Ishikawa (cell line): Measurements from ENCODE around the gene COL25A1.

ENCODE experiments used
- CEBPB ChIP-seq: IDR thresholded peaks from 2 replicates; pipeline ENCODE4 v1.6.1; 2012
- CREB1 ChIP-seq: IDR thresholded peaks from 2 replicates; pipeline ENCODE4 v1.6.1; 2012; ENCODE audit warnings: low read depth
- EGR1 ChIP-seq: IDR thresholded peaks from 2 replicates; pipeline ENCODE4 v1.6.1; 2012
- EP300 ChIP-seq: IDR thresholded peaks from 2 replicates; pipeline ENCODE4 v1.6.1; 2012; ENCODE audit warnings: borderline replicate concordance
- FOXM1 ChIP-seq: IDR thresholded peaks from 2 replicates; pipeline ENCODE4 v1.6.1; 2012; ENCODE audit warnings: low read depth, borderline replicate concordance
- NFIC ChIP-seq: IDR thresholded peaks from 2 replicates; pipeline ENCODE4 v1.6.1; 2012
- RAD21 ChIP-seq: IDR thresholded peaks from 2 replicates; pipeline ENCODE4 v1.6.1; 2012; ENCODE audit warnings: low read depth
- TAF1 ChIP-seq: IDR thresholded peaks from 2 replicates; pipeline ENCODE4 v1.6.1; 2012; ENCODE audit warnings: low read depth, mild to moderate bottlenecking
- TCF12 ChIP-seq: IDR thresholded peaks from 2 replicates; pipeline ENCODE4 v1.6.1; 2012; ENCODE audit warnings: low read depth
- TEAD4 ChIP-seq: IDR thresholded peaks from 2 replicates; pipeline ENCODE4 v1.6.1; 2012
- YY1 ChIP-seq: IDR thresholded peaks from 2 replicates; pipeline ENCODE4 v1.6.1; 2012; ENCODE audit warnings: low read depth
- ZBTB7A ChIP-seq: IDR thresholded peaks from 2 replicates; pipeline ENCODE4 v1.6.1; 2012; ENCODE audit warnings: low read depth
- TF ChIP-seq, protein P1 (sequence below): IDR thresholded peaks from 2 replicates; pipeline ENCODE4 v1.6.1; 2012; ENCODE audit warnings: low read depth, mild to moderate bottlenecking
- TF ChIP-seq, protein P2 (sequence below): IDR thresholded peaks from 2 replicates; pipeline ENCODE4 v1.6.1; 2012
- TF ChIP-seq, protein P3 (sequence below): IDR thresholded peaks from 2 replicates; pipeline ENCODE4 v1.6.1; 2012

The COL25A1 gene

DNA sequence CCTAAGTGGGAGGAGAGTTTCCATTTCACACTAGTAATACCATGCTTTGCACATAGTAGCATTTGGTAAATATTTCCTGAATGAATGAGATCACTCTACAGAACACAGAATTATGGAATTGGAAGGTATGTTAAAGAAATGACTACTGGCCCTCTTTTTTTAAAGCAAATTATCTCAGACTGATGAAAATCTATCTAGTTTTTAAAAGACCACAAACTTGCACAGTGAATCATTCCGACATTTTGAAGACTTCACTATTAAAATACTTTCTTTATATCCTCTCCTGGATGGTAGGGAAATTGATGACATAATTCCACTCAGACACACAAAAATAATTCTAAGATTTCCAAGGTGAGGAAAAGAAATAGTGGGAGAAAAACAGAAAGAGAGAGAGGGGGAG lies 471.2 kb downstream of the COL25A1 start:
- TF ChIP-seq YY1, result no peak
- no peak for TF ChIP-seq CEBPB
- TF ChIP-seq, protein P1, sequence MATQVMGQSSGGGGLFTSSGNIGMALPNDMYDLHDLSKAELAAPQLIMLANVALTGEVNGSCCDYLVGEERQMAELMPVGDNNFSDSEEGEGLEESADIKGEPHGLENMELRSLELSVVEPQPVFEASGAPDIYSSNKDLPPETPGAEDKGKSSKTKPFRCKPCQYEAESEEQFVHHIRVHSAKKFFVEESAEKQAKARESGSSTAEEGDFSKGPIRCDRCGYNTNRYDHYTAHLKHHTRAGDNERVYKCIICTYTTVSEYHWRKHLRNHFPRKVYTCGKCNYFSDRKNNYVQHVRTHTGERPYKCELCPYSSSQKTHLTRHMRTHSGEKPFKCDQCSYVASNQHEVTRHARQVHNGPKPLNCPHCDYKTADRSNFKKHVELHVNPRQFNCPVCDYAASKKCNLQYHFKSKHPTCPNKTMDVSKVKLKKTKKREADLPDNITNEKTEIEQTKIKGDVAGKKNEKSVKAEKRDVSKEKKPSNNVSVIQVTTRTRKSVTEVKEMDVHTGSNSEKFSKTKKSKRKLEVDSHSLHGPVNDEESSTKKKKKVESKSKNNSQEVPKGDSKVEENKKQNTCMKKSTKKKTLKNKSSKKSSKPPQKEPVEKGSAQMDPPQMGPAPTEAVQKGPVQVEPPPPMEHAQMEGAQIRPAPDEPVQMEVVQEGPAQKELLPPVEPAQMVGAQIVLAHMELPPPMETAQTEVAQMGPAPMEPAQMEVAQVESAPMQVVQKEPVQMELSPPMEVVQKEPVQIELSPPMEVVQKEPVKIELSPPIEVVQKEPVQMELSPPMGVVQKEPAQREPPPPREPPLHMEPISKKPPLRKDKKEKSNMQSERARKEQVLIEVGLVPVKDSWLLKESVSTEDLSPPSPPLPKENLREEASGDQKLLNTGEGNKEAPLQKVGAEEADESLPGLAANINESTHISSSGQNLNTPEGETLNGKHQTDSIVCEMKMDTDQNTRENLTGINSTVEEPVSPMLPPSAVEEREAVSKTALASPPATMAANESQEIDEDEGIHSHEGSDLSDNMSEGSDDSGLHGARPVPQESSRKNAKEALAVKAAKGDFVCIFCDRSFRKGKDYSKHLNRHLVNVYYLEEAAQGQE, result no peak
- TF ChIP-seq, protein P2, sequence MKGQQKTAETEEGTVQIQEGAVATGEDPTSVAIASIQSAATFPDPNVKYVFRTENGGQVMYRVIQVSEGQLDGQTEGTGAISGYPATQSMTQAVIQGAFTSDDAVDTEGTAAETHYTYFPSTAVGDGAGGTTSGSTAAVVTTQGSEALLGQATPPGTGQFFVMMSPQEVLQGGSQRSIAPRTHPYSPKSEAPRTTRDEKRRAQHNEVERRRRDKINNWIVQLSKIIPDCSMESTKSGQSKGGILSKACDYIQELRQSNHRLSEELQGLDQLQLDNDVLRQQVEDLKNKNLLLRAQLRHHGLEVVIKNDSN, result no peak
- TF ChIP-seq TEAD4, result no peak
- no peak for TF ChIP-seq ZBTB7A
- TF ChIP-seq TAF1, result no peak
- TF ChIP-seq EP300, result no peak
- TF ChIP-seq FOXM1, result no peak
- no peak for TF ChIP-seq TCF12
- TF ChIP-seq RAD21, result no peak
- no peak for TF ChIP-seq NFIC
- TF ChIP-seq, protein P3, sequence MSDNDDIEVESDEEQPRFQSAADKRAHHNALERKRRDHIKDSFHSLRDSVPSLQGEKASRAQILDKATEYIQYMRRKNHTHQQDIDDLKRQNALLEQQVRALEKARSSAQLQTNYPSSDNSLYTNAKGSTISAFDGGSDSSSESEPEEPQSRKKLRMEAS, result no peak
- TF ChIP-seq CREB1, result no peak
- no peak for TF ChIP-seq EGR1

DNA sequence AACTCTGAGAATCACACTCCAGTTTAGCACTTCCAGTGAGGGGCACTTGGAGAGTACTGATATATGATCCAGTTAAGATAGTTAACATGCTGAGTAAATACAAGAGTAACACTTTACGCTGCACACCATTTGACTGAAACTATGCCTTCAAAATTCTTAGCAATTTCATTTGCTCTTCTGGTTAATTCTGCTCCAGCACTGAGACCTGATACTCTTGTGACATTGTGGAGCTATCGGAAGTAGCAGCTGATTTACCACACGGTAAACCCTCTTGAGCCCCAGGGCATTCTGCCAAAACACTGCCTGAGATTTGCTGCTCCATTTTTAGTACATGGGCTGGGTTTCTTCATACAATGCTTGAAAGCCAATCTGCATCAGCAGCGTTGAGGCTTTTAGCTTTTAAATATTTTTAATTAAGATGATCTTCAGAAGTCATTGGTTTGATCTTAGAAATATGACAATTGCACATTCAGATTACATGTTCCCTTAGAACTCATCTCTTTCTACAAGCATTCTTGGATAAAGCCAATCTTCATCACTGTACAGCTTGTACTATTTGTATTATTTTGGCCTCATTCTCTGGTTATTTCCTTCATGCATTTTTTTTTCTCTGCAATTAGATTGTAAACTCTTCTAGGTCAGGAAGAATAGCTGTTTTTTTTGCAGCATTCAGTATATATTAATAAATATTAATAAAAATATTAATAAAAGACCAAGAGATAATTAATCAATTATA lies 471.8 kb downstream of the COL25A1 start:
- TF ChIP-seq CEBPB (no peak), NFIC (no peak), YY1 (no peak), FOXM1 (no peak), EGR1 (no peak), TAF1 (no peak), RAD21 (no peak), TEAD4 (no peak), ZBTB7A (no peak), CREB1 (no peak), TCF12 (no peak), EP300 (no peak)
- TF ChIP-seq, protein P3, result no peak
- TF ChIP-seq, protein P1, result no peak
- TF ChIP-seq, protein P2, result no peak

DNA sequence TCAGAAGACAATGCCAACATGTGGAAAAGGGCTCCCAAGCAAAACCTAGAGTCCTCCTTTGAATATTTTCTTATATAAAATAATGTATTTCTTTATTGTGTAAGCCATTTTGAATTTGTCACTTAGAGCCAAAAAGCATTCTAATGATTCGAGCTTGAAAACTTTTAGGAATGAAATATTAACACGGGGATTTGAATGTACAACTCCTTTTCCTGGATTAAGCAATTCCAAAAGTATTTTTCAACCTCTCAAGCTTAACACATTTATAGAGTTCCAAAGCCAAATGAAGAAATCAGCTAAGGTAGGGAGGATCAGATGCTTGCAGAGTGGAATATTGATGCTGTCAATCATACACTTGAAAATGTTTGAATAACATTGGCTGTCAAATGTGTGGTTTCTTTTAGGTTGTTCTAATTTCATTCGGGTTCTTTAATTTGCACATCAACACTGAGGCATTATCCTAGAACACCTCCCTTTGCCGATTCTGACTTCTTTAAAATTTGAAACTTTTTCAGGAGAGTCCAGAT lies 472.4 kb downstream of the COL25A1 start:
- TF ChIP-seq EP300 (no peak), TCF12 (no peak), EGR1 (no peak), NFIC (no peak), CREB1 (no peak), YY1 (no peak), RAD21 (no peak), TAF1 (no peak), ZBTB7A (no peak)
- TF ChIP-seq, protein P3, result no peak
- TF ChIP-seq, protein P1, result no peak
- TF ChIP-seq, protein P2, result no peak
